GM12878 (cell line): ENCODE results near the gene INTS13. TPM values are rescaled to one million over a fixed set of nuclear protein-coding genes. Genes with fewer than 3 reads are reported as not detected.

Experiments
- ATAC-seq: fragments of 200-7000 bp; cut with Tn5 transposase; 3 replicates; pipeline ENCODE4 v1.9.1; 2020; ENCODE audit warnings: mild to moderate bottlenecking, moderate library complexity
- BruUV-seq: library from RNA; stranded (reverse); fragments of 400-500 nt; replicated peaks from 2 replicates; lab custom pipeline; 2021; lab: Mats Ljungman, UMichigan
- CTCF ChIA-PET: fragments of 300-600 bp; sonication (Branson Sonifier 250); formaldehyde crosslinking; extraction: SDS; loops from one replicate; lab custom pipeline; 2021; ENCODE audit warnings: inconsistent platforms; lab: Yijun Ruan, JAX
- POLR2A ChIA-PET: fragments of 350-600 bp; formaldehyde crosslinking; extraction: SDS; loops from one replicate; lab custom pipeline; 2021; ENCODE audit warnings: inconsistent platforms; lab: Charles Lee
- RAD21 ChIA-PET: fragments of 300-600 bp; sonication (Branson Sonifier 250); formaldehyde crosslinking; loops from one replicate; lab custom pipeline; 2023; ENCODE audit warnings: antibody characterized with exemption; ENCODE audit not compliant: unreplicated experiment; lab: Charles Lee
- SMC1A ChIA-PET: fragments of 300-600 bp; sonication (Branson Sonifier 250); formaldehyde crosslinking; loops from one replicate; lab custom pipeline; 2023; ENCODE audit not compliant: unreplicated experiment, uncharacterized antibody; lab: Charles Lee
- DNase-seq: peaks from one replicate; pipeline ENCODE4 v3.0.0-alpha.2; 2011; ENCODE audit warnings: low read depth, low spot score
- FAIRE-seq: peaks from 3 replicates; lab custom pipeline; 2011; peaks lifted over from hg19 to GRCh38; lab: Jason Lieb, UNC
- H2AFZ ChIP-seq: 2 replicates; pipeline ENCODE4 v1.6.0; 2011; ENCODE audit warnings: low read depth, low read length, control low read depth; ENCODE audit not compliant: control insufficient read depth
- H3K27ac ChIP-seq: 2 replicates; pipeline ENCODE4 v1.5.1; 2011; ENCODE audit warnings: control low read depth; ENCODE audit not compliant: control insufficient read depth, insufficient read depth
- H3K27me3 ChIP-seq, 2 experiments: replicated peaks in 1 of 2; 2 replicates each; pipeline versions ENCODE4 v1.6.0 to v1.6.1; 2011; ENCODE audit warnings: low read length in 1 of 2; ENCODE audit not compliant: control insufficient read depth in 2 of 2, insufficient read depth in 2 of 2
- H3K36me3 ChIP-seq, 2 experiments: 2 replicates each; pipeline ENCODE4 v1.5.1; 2011; ENCODE audit warnings: low read length in 1 of 2; ENCODE audit not compliant: control insufficient read depth in 2 of 2, insufficient read depth in 2 of 2
- H3K4me1 ChIP-seq: 2 replicates; pipeline ENCODE4 v1.6.1; 2011; ENCODE audit warnings: mild to moderate bottlenecking, low read length, moderate library complexity, mixed read lengths; ENCODE audit not compliant: control insufficient read depth, insufficient read depth
- H3K4me2 ChIP-seq: 2 replicates; pipeline ENCODE4 v1.6.0; 2011; ENCODE audit warnings: control low read depth; ENCODE audit not compliant: control insufficient read depth, insufficient read depth
- H3K4me3 ChIP-seq: fragments of 200-600 bp; sonication (generic); 2 replicates; pipeline ENCODE4 v1.5.1; 2016
- H3K79me2 ChIP-seq: 2 replicates; pipeline ENCODE4 v1.6.0; 2011; ENCODE audit warnings: low read length; ENCODE audit not compliant: control insufficient read depth, insufficient read depth
- H3K9ac ChIP-seq: 2 replicates; pipeline ENCODE4 v1.8.0; 2011; ENCODE audit warnings: low read length, control low read depth, mixed read lengths; ENCODE audit not compliant: control insufficient read depth, insufficient read depth
- H3K9me3 ChIP-seq: replicated peaks from 3 replicates; pipeline ENCODE4 v1.5.1; 2011; ENCODE audit warnings: mild to moderate bottlenecking, low read length; ENCODE audit not compliant: control insufficient read depth, insufficient read depth
- H4K20me1 ChIP-seq: 2 replicates; pipeline ENCODE4 v1.6.0; 2011; ENCODE audit not compliant: control insufficient read depth, insufficient read depth
- KLF5 ChIP-seq: fragments of 450-650 bp; IDR thresholded peaks from 2 replicates; pipeline ENCODE4 v1.6.1; 2014; ENCODE audit warnings: mild to moderate bottlenecking; ENCODE audit not compliant: partially characterized antibody
- MAX ChIP-seq: IDR thresholded peaks from 2 replicates; pipeline ENCODE4 v1.6.1; 2012; ENCODE audit warnings: low read depth, low read length, improper control_type of control experiment
- MEF2A ChIP-seq: IDR thresholded peaks from 2 replicates; pipeline ENCODE4 v1.6.1; 2011; ENCODE audit warnings: low read depth, mild to moderate bottlenecking, low read length, moderate library complexity; ENCODE audit not compliant: insufficient read depth
- RCOR1 ChIP-seq: conservative IDR thresholded peaks from 2 replicates; pipeline ENCODE4 v1.6.1; 2012; ENCODE audit warnings: low read depth, low read length, improper control_type of control experiment
- SP1 ChIP-seq: IDR thresholded peaks from one replicate; pipeline ENCODE4 v1.6.1; 2011; ENCODE audit warnings: low read depth, low read length
- TCF12 ChIP-seq: IDR thresholded peaks from 2 replicates; pipeline ENCODE4 v1.6.1; 2011; ENCODE audit warnings: low read depth, mild to moderate bottlenecking, low read length
- WRNIP1 ChIP-seq: IDR thresholded peaks from 2 replicates; pipeline ENCODE4 v1.6.1; 2011; ENCODE audit warnings: low read depth, low read length, improper control_type of control experiment, borderline replicate concordance
- ZNF687 ChIP-seq: fragments of 450-650 bp; IDR thresholded peaks from 2 replicates; pipeline ENCODE4 v1.6.1; 2017; ENCODE audit warnings: mild to moderate bottlenecking, moderate library complexity
- WGBS: methylation state at CpG from one replicate; pipeline ENCODE4 v1.1.6; 2016; ENCODE audit warnings: low lambda C conversion rate; ENCODE audit not compliant: insufficient replicate concordance, insufficient coverage; ENCODE audit errors: missing lambda C conversion rate; 5-methylcytosine and 5-hydroxymethylcytosine counted together
- in situ Hi-C: fragments of 300-500 bp; cut with MboI; formaldehyde crosslinking; loops from 9 replicates; pipeline ENCODE4 v1.14.3; 2018; ENCODE audit warnings: mixed read lengths
- intact Hi-C: fragments of 100-400 bp; cut with micrococcal nuclease; formaldehyde crosslinking; loops from one replicate; pipeline ENCODE4 v1.14.2; 2022; ENCODE audit not compliant: unreplicated experiment
- polyA plus RNA-seq, 11 experiments: library from polyadenylated mRNA; depleted of rRNA in 4 of 11; unstranded in 6 of 11; stranded (reverse) in 5 of 11; fragments of >200 nt; fragmentation: Nextera tagmentation in 4 of 11; fragmentation: Illumina TruSeq in 1 of 11; extraction: Ambion mirVana in 4 of 11; extraction: Trizol in 1 of 11; gene quantifications; 1 replicate in 1 of 11; 2 replicates in 10 of 11; pipeline versions ENCODE4 v1.2.1 to v1.2.3, GENCODE V29; 2011 to 2016; ENCODE audit warnings: inconsistent platforms in 2 of 11, missing spikeins in 2 of 11, low read depth in 1 of 11
- total RNA-seq, 4 experiments: library from RNA; depleted of rRNA in 3 of 4; stranded (reverse); fragments of >200 nt in 3 of 4; fragmentation: Illumina TruSeq in 1 of 4; extraction: Trizol in 1 of 4; gene quantifications; 2 replicates each; pipeline versions ENCODE4 v1.2.1 to v1.2.3, GENCODE V29; 2013 to 2021

Gene INTS13
- total and polyA plus RNA-seq, 10 of the 15 experiments (the other 5 are each of a cell fraction or from before 2014, with no cell fraction given) = 33.4 to 72.0 (median 59.9) TPM

- TF ChIP-seq ZNF687 (no peak), RCOR1 (no peak), WRNIP1 (no peak), MAX (no peak), SP1 (no peak), TCF12 (no peak)
These were observed 68.7 kb downstream of the INTS13 start (continued) for GRCh38 chr12:26869104-26869494.

- Histone ChIP-seq H3K27ac (no peak overlapping the region), H3K9me3 (no peaks in the 10 kb centered on the region), H3K79me2 (no peaks in the 10 kb centered on the region), H3K4me2 (no peak overlapping the region), H3K36me3 (no peaks in the 10 kb centered on the region), H3K4me3 (no peak overlapping the region), H2AFZ (no peak overlapping the region), H3K4me1 (peaks cover 35% of the 10 kb centered on the region), H4K20me1 (no peaks in the 10 kb centered on the region), H3K9ac (no peak overlapping the region), H3K27me3 (no peaks in the 10 kb centered on the region)
- no peak for ATAC-seq
- POLR2A ChIA-PET = interaction anchor here (1.0 to 2.2 kb wide), 6 partner anchors 8 to 687 kb away, joined by 3 to 8 read pairs (median 3); partner anchors contain the start of gene ITPR2
- TF ChIP-seq MEF2A (no peak), KLF5 (no peak)
- DNase-seq = no peak
- in situ Hi-C loops (no loop called here), intact Hi-C loops (no loop called here)
- WGBS = 100% methylated on average over 3 of the region's 3 CpGs
- SMC1A ChIA-PET = interaction anchor here (1.1 to 9.4 kb wide), 7 partner anchors 8 to 21 kb away, joined by 3 to 105 read pairs (median 9); no protein-coding TSS in a partner anchor
- RAD21 ChIA-PET = interaction anchor here (1.1 to 5.3 kb wide), 4 partner anchors 11 to 35 kb away, joined by 3 to 36 read pairs (median 18); no protein-coding TSS in a partner anchor
- CTCF ChIA-PET = interaction anchor here (1.1 to 10.1 kb wide), 5 partner anchors 8 to 16 kb away, joined by 3 to 95 read pairs (median 21); no protein-coding TSS in a partner anchor
- BruUV-seq = no TSS peak
- FAIRE-seq = no peak
These were observed 69.2 kb downstream of the INTS13 start for GRCh38 chr12:26868447-26869103.
